ENCODE measurements around the gene NUP205. TPM values are rescaled to one million over a fixed set of nuclear protein-coding genes. Genes with fewer than 3 reads are reported as not detected.

The NUP205 gene
- 48.2 to 53.2 TPM (median 51.6 TPM) in 5 replicates for total RNA-seq (2022; extraction: Qiagen RNA extraction; ENCODE audit: low read depth)

DNA sequence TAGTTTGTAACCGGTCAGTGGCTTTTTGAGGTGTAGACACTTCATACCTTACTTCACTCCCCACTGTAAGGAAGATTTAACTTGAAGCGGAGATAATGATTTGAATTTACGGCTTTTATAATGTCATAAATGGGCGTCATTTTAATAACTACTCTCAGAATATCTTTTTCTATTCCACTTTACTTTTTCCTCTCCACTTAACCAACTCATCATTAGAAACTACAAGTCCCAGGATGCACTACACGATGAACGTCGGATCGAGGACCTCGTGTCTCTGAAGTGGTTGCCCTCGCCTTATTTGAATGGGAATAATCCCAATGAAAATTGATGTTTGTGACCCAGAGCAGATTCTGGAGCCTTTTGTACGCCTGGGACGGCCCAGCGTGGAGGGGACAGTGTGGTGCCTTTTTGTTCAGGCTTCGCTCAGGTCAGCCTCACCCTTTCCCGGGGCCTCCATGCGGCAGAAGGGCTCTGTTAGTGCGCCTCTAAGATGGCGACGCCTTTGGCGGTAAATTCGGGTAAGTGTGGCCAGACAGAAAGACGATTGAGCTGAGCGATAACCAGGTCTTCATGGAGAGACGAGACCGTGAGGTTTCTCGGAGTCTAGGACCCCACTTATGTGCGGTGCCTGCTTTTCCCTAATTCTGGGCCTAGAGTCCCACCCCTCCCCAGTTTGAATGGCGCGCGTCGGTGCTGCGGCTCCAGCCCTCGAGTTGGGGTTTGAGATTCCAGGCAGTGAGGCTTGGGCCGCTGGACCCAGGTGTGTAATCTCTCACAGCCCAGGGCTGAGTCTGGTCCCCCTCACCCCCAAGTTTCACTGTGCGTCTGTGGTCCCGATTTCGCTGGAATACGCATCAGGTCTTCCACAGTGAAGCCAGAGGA, at the start of gene NUP205:
TSS of gene NUP205 (plus strand) at position 463 of the 882 bp plus-strand sequence. CDS start at position 491, 28 bp downstream.

GRCh38 chr7:135509839-135510591, 47.7 kb upstream of the NUP205 start, which contains the start of gene CNOT4:
Gene CNOT4 (minus strand): TSS chr7:135510102. CDS start chr7:135438331, 71,771 bp downstream.

GRCh38 chr7:135662373-135663114, 104.8 kb downstream of the NUP205 start, which contains the start of gene STMP1:
Gene STMP1 (plus strand): TSS chr7:135662514.

Other genes starting within 250 kb of the NUP205 start
- 9.0 to 12.7 TPM (median 11.4 TPM) in 5 replicates for gene CNOT4, start 47.8 kb upstream of the NUP205 start, total RNA-seq (2022; extraction: Qiagen RNA extraction; ENCODE audit: low read depth)
- 20.8 to 37.3 TPM (median 30.8 TPM) in 5 replicates for gene STMP1, start 104.6 kb downstream of the NUP205 start, total RNA-seq (2022; extraction: Qiagen RNA extraction; ENCODE audit: low read depth)
- gene SLC13A4, start 170.3 kb downstream of the NUP205 start, total RNA-seq (2022; extraction: Qiagen RNA extraction; ENCODE audit: low read depth): not detected in 5 replicates
- not detected in 5 replicates for gene FAM180A, start 190.9 kb downstream of the NUP205 start, total RNA-seq (2022; extraction: Qiagen RNA extraction; ENCODE audit: low read depth)